DOHH2 (cell line): ENCODE results near the gene AP5S1.

Source experiments
- EZH2phosphoT487 ChIP-seq: fragments of 200-600 bp; sonication (generic); IDR thresholded peaks from 2 replicates; pipeline ENCODE4 v1.6.1; 2017; ENCODE audit warnings: borderline replicate concordance, mild to moderate bottlenecking, antibody characterized with exemption, low read length, moderate library complexity, mixed read lengths
- TF ChIP-seq, protein P1 (sequence below): fragments of 200-600 bp; sonication (generic); IDR thresholded peaks from one replicate; pipeline ENCODE4 v1.5.1; 2014; ENCODE audit warnings: antibody characterized with exemption, mild to moderate bottlenecking, low read depth, low read length; ENCODE audit not compliant: poor library complexity, severe bottlenecking

GRCh38 chr20:3783068-3783489, 37.3 kb upstream of the AP5S1 start:
- TF ChIP-seq, protein P1, sequence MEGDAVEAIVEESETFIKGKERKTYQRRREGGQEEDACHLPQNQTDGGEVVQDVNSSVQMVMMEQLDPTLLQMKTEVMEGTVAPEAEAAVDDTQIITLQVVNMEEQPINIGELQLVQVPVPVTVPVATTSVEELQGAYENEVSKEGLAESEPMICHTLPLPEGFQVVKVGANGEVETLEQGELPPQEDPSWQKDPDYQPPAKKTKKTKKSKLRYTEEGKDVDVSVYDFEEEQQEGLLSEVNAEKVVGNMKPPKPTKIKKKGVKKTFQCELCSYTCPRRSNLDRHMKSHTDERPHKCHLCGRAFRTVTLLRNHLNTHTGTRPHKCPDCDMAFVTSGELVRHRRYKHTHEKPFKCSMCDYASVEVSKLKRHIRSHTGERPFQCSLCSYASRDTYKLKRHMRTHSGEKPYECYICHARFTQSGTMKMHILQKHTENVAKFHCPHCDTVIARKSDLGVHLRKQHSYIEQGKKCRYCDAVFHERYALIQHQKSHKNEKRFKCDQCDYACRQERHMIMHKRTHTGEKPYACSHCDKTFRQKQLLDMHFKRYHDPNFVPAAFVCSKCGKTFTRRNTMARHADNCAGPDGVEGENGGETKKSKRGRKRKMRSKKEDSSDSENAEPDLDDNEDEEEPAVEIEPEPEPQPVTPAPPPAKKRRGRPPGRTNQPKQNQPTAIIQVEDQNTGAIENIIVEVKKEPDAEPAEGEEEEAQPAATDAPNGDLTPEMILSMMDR: no peak
- no peak for TF ChIP-seq EZH2phosphoT487
